ENCODE data around the gene POLR1G. TPM values are rescaled to one million over a fixed set of nuclear protein-coding genes. Genes with fewer than 3 reads are reported as not detected.

The POLR1G gene
- total and polyA plus RNA-seq, 9 of the 15 experiments (the other 6 are each of a cell fraction or from before 2014, with no cell fraction given) = 3.0 to 50.1 (median 27.4) TPM

GRCh38 chr19:45406226-45407090 lies at the start of gene POLR1G (continued):
- TF ChIP-seq ILK (tag; IDR thresholded peaks at IDR 0.05; ENCODE audit: borderline replicate concordance, low read depth) = no peak
- no peak for TF ChIP-seq ZNF354B (CRISPR knock-in tag; IDR thresholded peaks at IDR 0.05)
- no peak for TF ChIP-seq CCNT2 (IDR thresholded peaks at IDR 0.05; ENCODE audit: borderline replicate concordance, extremely low read depth, insufficient read length, low read depth, low read length)
- peak; percentile 53; the same call in 1 of the 2 replicates for TF ChIP-seq EGR1 (conservative IDR thresholded peaks at IDR 0.05)
- TF ChIP-seq STAG1 (CRISPR knock-in tag; IDR thresholded peaks at IDR 0.05; ENCODE audit: borderline replicate concordance) = no peak
- TF ChIP-seq CBX8 (IDR thresholded peaks at IDR 0.05; ENCODE audit: borderline replicate concordance, extremely low read depth, low read depth, low read length, poor library complexity, severe bottlenecking) = no peak
- TF ChIP-seq ZNF41 (CRISPR knock-in tag; conservative IDR thresholded peaks at IDR 0.05) = no peak
- peak; percentile 94 for TF ChIP-seq NEUROD1 (IDR thresholded peaks at IDR 0.05; ENCODE audit: borderline replicate concordance, low read depth, low read length, partially characterized antibody)
- TF ChIP-seq MCM7 (IDR thresholded peaks at IDR 0.05) = 0 out of 4 replicates have a peak, but pooled peaks of 1 of the 2 experiments have one; percentile 86
- TF ChIP-seq CBFB (CRISPR knock-in tag; IDR thresholded peaks at IDR 0.05) = no peak
- TF ChIP-seq MLLT1 (IDR thresholded peaks at IDR 0.05) = no peak
- TF ChIP-seq PTRF (tag; IDR thresholded peaks at IDR 0.05) = no peak
- TF ChIP-seq ZBTB1 (CRISPR knock-in tag; IDR thresholded peaks at IDR 0.05; ENCODE audit: borderline replicate concordance, low read depth) = no peak

Measured in K562 (cell line).